ENCODE measurements around the gene TMEM263. TPM values are rescaled to one million over a fixed set of nuclear protein-coding genes. Genes with fewer than 3 reads are reported as not detected.

Gene TMEM263
- polyA plus RNA-seq, 3 donors: 0.56 to 2.0 (median 1.7) TPM

GRCh38 chr12:106986625-106987389, 31.1 kb downstream of the TMEM263 start, which contains the start of gene MTERF2:
Gene MTERF2 (minus strand): TSS chr12:106987146. CDS start chr12:106978714, 8,432 bp downstream.
- peak within 1 kb of the TSS; percentile 66 to 92 (median 83) for H3K27ac Mint-ChIP-seq
- no peaks in the 10 kb centered on the region for H3K79me2 ChIP-seq (ENCODE audit: insufficient read depth, low read length)
- H3K9ac ChIP-seq (ENCODE audit: insufficient read depth, low read length, poor library complexity, severe bottlenecking): peak within 1 kb of the TSS; percentile 60
- no peaks in the 10 kb centered on the region for H3K27me3 ChIP-seq (ENCODE audit: control insufficient read depth in 2 of 2, insufficient read depth in 2 of 2, low read length in 2 of 2)
- intact Hi-C loops (cut with micrococcal nuclease): no loop called here
- under 1% methylated on average over 45 of the region's 50 CpGs for WGBS (ENCODE audit: insufficient coverage)
- no peaks in the 10 kb centered on the region for H4K20me1 ChIP-seq (ENCODE audit: insufficient read depth, low read length)
- peak within 1 kb of the TSS; percentile 73 for H3K4me2 ChIP-seq (replicated peaks; ENCODE audit: extremely low read depth, low read length, poor library complexity, severe bottlenecking)
- peak; percentile 73 to 80 (median 79) for DNase-seq
- peaks cover 3 to 9% (median 3%) of the 10 kb centered on the region in 3 donors for H3K27me3 Mint-ChIP-seq (ENCODE audit: low read depth in 3 of 3)
- H3K9me3 Mint-ChIP-seq: peaks cover 0 to 2% (median 0%) of the 10 kb centered on the region in 7 donors
- H3K27ac ChIP-seq (ENCODE audit: low read depth in 1 of 2, low read length in 2 of 2): peak within 1 kb of the TSS; percentile 30 to 48
- H2AFZ ChIP-seq (ENCODE audit: insufficient read depth, low read depth, low read length, poor library complexity, severe bottlenecking): peak within 1 kb of the TSS; percentile 76
- H3K4me1 Mint-ChIP-seq: peaks cover 10% of the 10 kb centered on the region
- H3K4me1 ChIP-seq (ENCODE audit: control insufficient read depth in 1 of 2, insufficient read depth in 2 of 2, low read length in 2 of 2): peaks cover 9 to 15% of the 10 kb centered on the region in 2 donors
- no peak for TF ChIP-seq CTCF (IDR thresholded peaks at IDR 0.05)
- peak within 1 kb of the TSS; percentile 90 to 93 for H3K4me3 Mint-ChIP-seq
- no peaks in the 10 kb centered on the region for H3K36me3 ChIP-seq (replicated peaks in 1 of 2; ENCODE audit: control insufficient read depth in 1 of 2, insufficient read depth in 2 of 2, low read length in 2 of 2)
- peak within 1 kb of the TSS; percentile 76 to 91 (median 79) for H3K4me3 ChIP-seq (replicated peaks in 1 of 3; ENCODE audit: low read depth in 2 of 3, low read length in 3 of 3)
- H3K9me3 ChIP-seq (replicated peaks in 1 of 2; ENCODE audit: control insufficient read depth in 1 of 2, insufficient read depth in 1 of 2, low read length in 2 of 2): no peaks in the 10 kb centered on the region
- peaks cover 11 to 13% of the 10 kb centered on the region in 2 donors for H3K36me3 Mint-ChIP-seq

- 93% methylated on average over 4 of the region's 6 CpGs for WGBS (ENCODE audit: insufficient coverage)
- H3K79me2 ChIP-seq (ENCODE audit: insufficient read depth, low read length): no peaks in the 10 kb centered on the region
- intact Hi-C loops (cut with micrococcal nuclease): no loop called here
- H3K9ac ChIP-seq (ENCODE audit: insufficient read depth, low read length, poor library complexity, severe bottlenecking): no peak overlapping the region
- H3K27me3 Mint-ChIP-seq (ENCODE audit: low read depth in 3 of 3): peaks cover 3 to 9% (median 3%) of the 10 kb centered on the region in 3 donors
- H3K27me3 ChIP-seq (ENCODE audit: control insufficient read depth in 2 of 2, insufficient read depth in 2 of 2, low read length in 2 of 2): no peaks in the 10 kb centered on the region
- no peaks in the 10 kb centered on the region for H3K36me3 ChIP-seq (replicated peaks in 1 of 2; ENCODE audit: control insufficient read depth in 1 of 2, insufficient read depth in 2 of 2, low read length in 2 of 2)
- no peak for DNase-seq
- H3K4me1 Mint-ChIP-seq: peaks cover 10% of the 10 kb centered on the region
- peaks cover 11 to 13% of the 10 kb centered on the region in 2 donors for H3K36me3 Mint-ChIP-seq
- H3K4me3 Mint-ChIP-seq: peak overlapping the region in 1 of 2 donors; percentile 93
- peaks cover 0 to 2% (median 0%) of the 10 kb centered on the region in 7 donors for H3K9me3 Mint-ChIP-seq
- no peaks in the 10 kb centered on the region for H3K9me3 ChIP-seq (replicated peaks in 1 of 2; ENCODE audit: control insufficient read depth in 1 of 2, insufficient read depth in 1 of 2, low read length in 2 of 2)
- no peak for TF ChIP-seq CTCF (IDR thresholded peaks at IDR 0.05)
- H4K20me1 ChIP-seq (ENCODE audit: insufficient read depth, low read length): no peaks in the 10 kb centered on the region
- H3K4me2 ChIP-seq (replicated peaks; ENCODE audit: extremely low read depth, low read length, poor library complexity, severe bottlenecking): no peak overlapping the region
- no peak overlapping the region for H3K27ac Mint-ChIP-seq
- H3K4me3 ChIP-seq (replicated peaks in 1 of 3; ENCODE audit: low read depth in 2 of 3, low read length in 3 of 3): no peak overlapping the region
- no peak overlapping the region for H3K27ac ChIP-seq (ENCODE audit: low read depth in 1 of 2, low read length in 2 of 2)
- H3K4me1 ChIP-seq (ENCODE audit: control insufficient read depth in 1 of 2, insufficient read depth in 2 of 2, low read length in 2 of 2): peaks cover 9 to 15% of the 10 kb centered on the region in 2 donors
- no peak overlapping the region for H2AFZ ChIP-seq (ENCODE audit: insufficient read depth, low read depth, low read length, poor library complexity, severe bottlenecking)
These were observed 32.1 kb downstream of the TMEM263 start for GRCh38 chr12:106987846-106988245.

All from CD14-positive monocyte (primary cell).